B cell (primary cell): ENCODE results near the gene POC5. TPM values are rescaled to one million over a fixed set of nuclear protein-coding genes. Genes with fewer than 3 reads are reported as not detected.

Experiments used
- ATAC-seq: fragments of 200-7000 bp; cut with Tn5 transposase; one replicate; pipeline ENCODE4 v1.10.0; 2021; ENCODE audit warnings: low read depth, mild to moderate bottlenecking, moderate number of reproducible peaks, moderate library complexity
- CTCF ChIA-PET: fragments of 350-600 bp; sonication (Branson Sonifier 250); formaldehyde crosslinking; loops from one replicate; lab custom pipeline; 2021; ENCODE audit warnings: antibody characterized with exemption, inconsistent platforms; lab: Charles Lee
- POLR2A ChIA-PET: fragments of 350-600 bp; sonication (Branson Sonifier 250); formaldehyde crosslinking; loops from one replicate; lab custom pipeline; 2021; ENCODE audit warnings: antibody characterized with exemption; lab: Charles Lee
- DNase-seq: peaks from one replicate; pipeline ENCODE4 v3.0.0; 2013
- H2AFZ ChIP-seq: 2 replicates; pipeline ENCODE4 v1.6.1; 2012; ENCODE audit warnings: mild to moderate bottlenecking, low read depth, low read length; ENCODE audit not compliant: insufficient read depth, poor library complexity, severe bottlenecking
- H3K27ac ChIP-seq, 2 donors: 1 replicate in 1 of 2; 2 replicates in 1 of 2; pipeline ENCODE4 v1.5.1; 2012 to 2013; ENCODE audit warnings: low read length in 2 of 2, mild to moderate bottlenecking in 2 of 2, moderate library complexity in 1 of 2
- H3K27me3 ChIP-seq, 4 experiments: fragments of 200-600 bp in 1 of 4; sonication (generic) in 1 of 4; replicated peaks in 1 of 4; 1 replicate in 2 of 4; 2 replicates in 2 of 4; pipeline versions ENCODE4 v1.6.1 to v1.7.0; 2013 to 2016; ENCODE audit warnings: low read length in 3 of 4, mild to moderate bottlenecking in 2 of 4, mixed read lengths in 1 of 4, moderate library complexity in 1 of 4; ENCODE audit not compliant: insufficient read depth in 4 of 4, control insufficient read depth in 3 of 4; ENCODE audit errors: control extremely low read depth in 1 of 4
- H3K36me3 ChIP-seq, 2 experiments: replicated peaks in 1 of 2; 1 replicate in 1 of 2; 2 replicates in 1 of 2; pipeline versions ENCODE4 v1.6.1 to v1.7.1; 2013; ENCODE audit warnings: low read length in 1 of 2; ENCODE audit not compliant: insufficient read depth in 2 of 2, control insufficient read depth in 1 of 2; ENCODE audit errors: control extremely low read depth in 1 of 2, extremely low read depth in 1 of 2
- H3K4me1 ChIP-seq, 2 donors: fragments of 200-600 bp in 1 of 2; sonication (generic) in 1 of 2; 1 replicate in 1 of 2; 2 replicates in 1 of 2; pipeline versions ENCODE4 v1.5.1 to v1.6.1; 2013 to 2017; ENCODE audit warnings: low read length in 2 of 2; ENCODE audit not compliant: control insufficient read depth in 2 of 2, insufficient read depth in 2 of 2
- H3K4me2 ChIP-seq: replicated peaks from 2 replicates; pipeline ENCODE3; 2012; ENCODE audit warnings: mild to moderate bottlenecking, low read depth, low read length; ENCODE audit not compliant: poor library complexity, severe bottlenecking
- H3K4me3 ChIP-seq, 5 experiments: fragments of 200-600 bp in 1 of 5; sonication (generic) in 1 of 5; 1 replicate in 3 of 5; 2 replicates in 2 of 5; pipeline versions ENCODE4 v1.5.1 to v1.7.0; 2011 to 2016; ENCODE audit warnings: low read length in 4 of 5, mild to moderate bottlenecking in 4 of 5, low read depth in 2 of 5, control low read depth in 1 of 5, moderate library complexity in 1 of 5; ENCODE audit not compliant: insufficient read depth in 1 of 5; ENCODE audit errors: control extremely low read depth in 1 of 5, extremely low read depth in 1 of 5
- H3K79me2 ChIP-seq: fragments of 200-600 bp; sonication (generic); one replicate; pipeline ENCODE4 v1.6.0; 2016; ENCODE audit warnings: low read length; ENCODE audit not compliant: control insufficient read depth, insufficient read depth
- H3K9ac ChIP-seq: fragments of 200-600 bp; sonication (generic); 2 replicates; pipeline ENCODE4 v1.6.1; 2017; ENCODE audit warnings: mild to moderate bottlenecking, low read length, moderate library complexity
- H3K9me3 ChIP-seq, 3 donors: one replicate each; pipeline versions ENCODE4 v1.6.1 to v1.7.1; 2013; ENCODE audit warnings: low read length in 2 of 3; ENCODE audit not compliant: control insufficient read depth in 2 of 3, insufficient read depth in 1 of 3; ENCODE audit errors: control extremely low read depth in 1 of 3
- H4K20me1 ChIP-seq: 2 replicates; pipeline ENCODE4 v1.6.0; 2012; ENCODE audit warnings: mild to moderate bottlenecking, low read length; ENCODE audit not compliant: insufficient read depth, control insufficient read depth, poor library complexity, severe bottlenecking
- H3K27ac Mint-ChIP-seq: one replicate; pipeline ENCODE4 v1.8.0; 2021; ENCODE audit warnings: mixed read lengths
- H3K27me3 Mint-ChIP-seq: one replicate; pipeline ENCODE4 v1.8.0; 2021; ENCODE audit warnings: mixed read lengths
- H3K4me1 Mint-ChIP-seq: one replicate; pipeline ENCODE4 v1.8.0; 2021; ENCODE audit warnings: mixed read lengths
- H3K4me3 Mint-ChIP-seq: one replicate; pipeline ENCODE4 v1.8.0; 2021; ENCODE audit warnings: mixed read lengths
- H3K9me3 Mint-ChIP-seq: one replicate; pipeline ENCODE4 v1.8.0; 2022; ENCODE audit warnings: mixed read lengths; ENCODE audit not compliant: insufficient read depth
- EZH2 ChIP-seq: IDR thresholded peaks from 2 replicates; pipeline ENCODE4 v1.6.1; 2012; ENCODE audit warnings: borderline replicate concordance, low read depth, mild to moderate bottlenecking, moderate library complexity, low read length; ENCODE audit not compliant: insufficient read depth, poor library complexity, severe bottlenecking
- WGBS: methylation state at CpG from one replicate; pipeline ENCODE4 v1.1.5; 2013; ENCODE audit warnings: missing lambda C conversion rate; ENCODE audit not compliant: insufficient coverage; 5-methylcytosine and 5-hydroxymethylcytosine counted together
- intact Hi-C: fragments of 100-400 bp; cut with micrococcal nuclease; formaldehyde crosslinking; loops from one replicate; pipeline ENCODE4 v1.10.0; 2022
- polyA plus RNA-seq: library from polyadenylated mRNA; depleted of rRNA; stranded (reverse); fragments of >200 nt; gene quantifications from 2 replicates; pipeline ENCODE4 v1.2.3, GENCODE V29; 2012
- total RNA-seq, 2 donors: library from RNA; stranded (reverse); fragments of 120-200 nt in 1 of 2; gene quantifications; 1 replicate in 1 of 2; 2 replicates in 1 of 2; pipeline versions ENCODE4 v1.2.3 to v1.2.4, GENCODE V29; 2013 to 2022
- TF ChIP-seq, protein P1 (sequence below): fragments of 200-600 bp; IDR thresholded peaks from one replicate; pipeline ENCODE4 v1.8.0; 2022; ENCODE audit warnings: antibody characterized with exemption, mild to moderate bottlenecking

Gene POC5
- total and polyA plus RNA-seq, 2 donors (not counting 1 experiment from before 2014, with no cell fraction given): 22.7 to 25.4 TPM

DNA sequence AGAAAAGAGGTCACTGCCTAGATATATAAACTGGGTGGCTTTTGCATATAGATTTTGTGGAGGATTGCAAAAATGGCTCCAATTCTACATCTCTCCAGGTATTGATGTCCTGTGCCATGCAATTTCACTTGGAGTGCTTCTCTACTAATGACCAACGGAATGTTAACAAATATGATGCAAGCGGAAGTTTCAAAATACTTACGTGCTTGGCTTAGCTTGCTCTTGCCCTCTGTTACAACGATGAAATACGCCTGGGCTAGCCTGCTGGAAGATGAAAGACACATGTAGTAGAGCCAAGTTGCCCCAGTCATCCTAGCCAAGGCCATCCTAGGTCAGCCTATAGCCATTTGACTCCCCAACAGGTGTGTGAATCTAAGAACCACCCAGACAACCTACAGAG lies 3.6 kb upstream of the POC5 start:
- intact Hi-C loops: no loop called here

DNA sequence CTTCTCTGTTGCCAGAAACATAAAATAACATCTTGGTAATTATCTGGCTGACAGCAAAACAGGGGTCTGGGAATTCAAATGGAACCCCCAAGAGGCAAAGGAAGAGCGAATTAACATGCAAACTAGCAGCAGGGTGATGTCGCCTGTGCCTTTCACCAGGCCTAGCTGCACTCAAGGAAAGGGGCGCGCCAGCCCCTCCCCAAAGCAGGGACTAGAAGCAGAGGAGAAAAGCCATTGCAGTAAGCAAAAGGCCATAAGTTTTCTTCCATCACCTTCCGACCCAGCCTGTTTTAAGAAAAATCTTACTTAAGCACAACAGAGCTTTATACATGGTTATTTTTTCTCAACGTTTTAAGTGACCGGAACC lies 539 bp downstream of the POC5 start:
- Histone ChIP-seq H3K9me3 (peaks cover 0 to 11% (median 0%) of the 10 kb centered on the region in 3 donors), H3K4me3 (peak overlapping the region; percentile 80 to 99 (median 89)), H4K20me1 (peaks cover 8% of the 10 kb centered on the region), H3K4me1 (peaks cover 12 to 18% of the 10 kb centered on the region in 2 donors), H3K27ac (peak overlapping the region; percentile 80 to 85), H2AFZ (peak overlapping the region; percentile 89), H3K36me3 (peaks cover 3 to 6% of the 10 kb centered on the region in 2 experiments), H3K4me2 (peak overlapping the region; percentile 82), H3K79me2 (peaks cover 44% of the 10 kb centered on the region), H3K9ac (peak overlapping the region; percentile 93), H3K27me3 (peaks cover 0 to 4% (median 0%) of the 10 kb centered on the region in 4 experiments)
- DNase-seq (no peak), ATAC-seq (no peak)
- no peak for TF ChIP-seq EZH2
- TF ChIP-seq, protein P1, sequence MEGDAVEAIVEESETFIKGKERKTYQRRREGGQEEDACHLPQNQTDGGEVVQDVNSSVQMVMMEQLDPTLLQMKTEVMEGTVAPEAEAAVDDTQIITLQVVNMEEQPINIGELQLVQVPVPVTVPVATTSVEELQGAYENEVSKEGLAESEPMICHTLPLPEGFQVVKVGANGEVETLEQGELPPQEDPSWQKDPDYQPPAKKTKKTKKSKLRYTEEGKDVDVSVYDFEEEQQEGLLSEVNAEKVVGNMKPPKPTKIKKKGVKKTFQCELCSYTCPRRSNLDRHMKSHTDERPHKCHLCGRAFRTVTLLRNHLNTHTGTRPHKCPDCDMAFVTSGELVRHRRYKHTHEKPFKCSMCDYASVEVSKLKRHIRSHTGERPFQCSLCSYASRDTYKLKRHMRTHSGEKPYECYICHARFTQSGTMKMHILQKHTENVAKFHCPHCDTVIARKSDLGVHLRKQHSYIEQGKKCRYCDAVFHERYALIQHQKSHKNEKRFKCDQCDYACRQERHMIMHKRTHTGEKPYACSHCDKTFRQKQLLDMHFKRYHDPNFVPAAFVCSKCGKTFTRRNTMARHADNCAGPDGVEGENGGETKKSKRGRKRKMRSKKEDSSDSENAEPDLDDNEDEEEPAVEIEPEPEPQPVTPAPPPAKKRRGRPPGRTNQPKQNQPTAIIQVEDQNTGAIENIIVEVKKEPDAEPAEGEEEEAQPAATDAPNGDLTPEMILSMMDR: no peak
- CTCF ChIA-PET: interaction anchor here (0.9 kb wide), 1 partner anchor 480 kb away, joined by 5 read pairs; no protein-coding TSS in a partner anchor
- WGBS: under 1% methylated on average over 7 of the region's 7 CpGs
- Mint-ChIP-seq H3K9me3 (no peaks in the 10 kb centered on the region), H3K27me3 (peaks cover 6% of the 10 kb centered on the region), H3K4me1 (peaks cover 37% of the 10 kb centered on the region), H3K27ac (peak overlapping the region; percentile 99), H3K4me3 (peak overlapping the region; percentile 100)
- POLR2A ChIA-PET: interaction anchor here (0.6 to 1.0 kb wide), 3 partner anchors 25 to 117 kb away, joined by 3 to 6 read pairs (median 3); no protein-coding TSS in a partner anchor
- intact Hi-C loops: loop anchor here (1.0 to 5.0 kb wide), 5 partner anchors 205 to 1032 kb away; partner anchors contain the start of genes CERT1, HEXB, HMGCR and IQGAP2

More for the DNA sequence above, 3.6 kb upstream of the POC5 start:
- Histone ChIP-seq H3K36me3 (no peaks in the 10 kb centered on the region), H3K4me3 (no peak overlapping the region), H4K20me1 (peaks cover 5% of the 10 kb centered on the region), H3K27ac (no peak overlapping the region), H3K79me2 (peaks cover 7% of the 10 kb centered on the region), H3K9ac (no peak overlapping the region), H3K27me3 (peaks cover 0 to 4% (median 1%) of the 10 kb centered on the region in 4 experiments), H3K9me3 (peaks cover 0 to 14% (median 0%) of the 10 kb centered on the region in 3 donors), H3K4me1 (peaks cover 9 to 14% of the 10 kb centered on the region in 2 donors), H3K4me2 (no peak overlapping the region), H2AFZ (no peak overlapping the region)
- Mint-ChIP-seq H3K4me3 (no peak overlapping the region), H3K9me3 (no peaks in the 10 kb centered on the region), H3K4me1 (peaks cover 18% of the 10 kb centered on the region), H3K27me3 (peaks cover 19% of the 10 kb centered on the region), H3K27ac (no peak overlapping the region)
- ChIA-PET POLR2A (no interaction called here), CTCF (no interaction called here)
- TF ChIP-seq, protein P1: no peak
- no peak for TF ChIP-seq EZH2
- ATAC-seq (no peak), DNase-seq (no peak)
- 98% methylated on average over 5 of the region's 5 CpGs for WGBS
